Endothelial cell (in vitro differentiated cells): ENCODE results near the gene LILRA6. TPM values are rescaled to one million over a fixed set of nuclear protein-coding genes. Genes with fewer than 3 reads are reported as not detected.

ENCODE experiments used
- DNase-seq: peaks from one replicate; pipeline ENCODE4 v3.0.0; 2021; ENCODE audit warnings: low spot score
- H3K27ac Mint-ChIP-seq: one replicate; pipeline ENCODE4 v1.8.0; 2021; ENCODE audit warnings: mixed read lengths, inconsistent platforms; ENCODE audit not compliant: unreplicated experiment
- H3K27me3 Mint-ChIP-seq: one replicate; pipeline ENCODE4 v1.8.0; 2021; ENCODE audit warnings: mild to moderate bottlenecking, moderate library complexity, mixed read lengths, inconsistent platforms; ENCODE audit not compliant: unreplicated experiment
- H3K36me3 Mint-ChIP-seq: one replicate; pipeline ENCODE4 v1.8.0; 2021; ENCODE audit warnings: mild to moderate bottlenecking, low read depth, mixed read lengths, inconsistent platforms; ENCODE audit not compliant: unreplicated experiment
- H3K4me1 Mint-ChIP-seq: one replicate; pipeline ENCODE4 v1.8.0; 2021; ENCODE audit warnings: mild to moderate bottlenecking, mixed read lengths, inconsistent platforms; ENCODE audit not compliant: unreplicated experiment
- H3K4me3 Mint-ChIP-seq: one replicate; pipeline ENCODE4 v1.8.0; 2021; ENCODE audit warnings: mild to moderate bottlenecking, mixed read lengths, inconsistent platforms; ENCODE audit not compliant: unreplicated experiment
- H3K9me3 Mint-ChIP-seq: one replicate; pipeline ENCODE4 v1.8.0; 2021; ENCODE audit warnings: mixed read lengths, inconsistent platforms; ENCODE audit not compliant: unreplicated experiment
- CTCF ChIP-seq: fragments of 200-600 bp; sonication (generic); IDR thresholded peaks from one replicate; pipeline ENCODE4 v1.5.0; 2021; ENCODE audit warnings: antibody characterized with exemption; ENCODE audit not compliant: unreplicated experiment
- total RNA-seq: library from RNA; stranded (reverse); fragmentation: NEBNext Ultra II Directional; extraction: Animal tissue kit (Norgen Biotek cat#: 25700); gene quantifications from one replicate; pipeline ENCODE4 v1.2.1, GENCODE V29; 2021; ENCODE audit not compliant: unreplicated experiment

Gene LILRA6
- total RNA-seq, 1 donor from 2014 or later, result not detected

GRCh38 chr19:54206030-54206830 is 36.4 kb downstream of the LILRA6 start:
- peaks cover 41% of the 10 kb centered on the region for H3K36me3 Mint-ChIP-seq
- H3K4me3 Mint-ChIP-seq, result no peak overlapping the region
- no peak for TF ChIP-seq CTCF

GRCh38 chr19:54204767-54205468 is 37.7 kb downstream of the LILRA6 start:
- DNase-seq, result no peak
- no peak for TF ChIP-seq CTCF
- H3K4me1 Mint-ChIP-seq, result peaks cover 30% of the 10 kb centered on the region
- peaks cover 36% of the 10 kb centered on the region for H3K36me3 Mint-ChIP-seq
- H3K27ac Mint-ChIP-seq, result peak overlapping the region; percentile 11
- no peaks in the 10 kb centered on the region for H3K9me3 Mint-ChIP-seq
- no peak overlapping the region for H3K4me3 Mint-ChIP-seq
- H3K27me3 Mint-ChIP-seq, result peaks cover 7% of the 10 kb centered on the region

More at GRCh38 chr19:54206030-54206830, 36.4 kb downstream of the LILRA6 start:
- peaks cover 12% of the 10 kb centered on the region for H3K27me3 Mint-ChIP-seq
- no peak for DNase-seq
- peaks cover 28% of the 10 kb centered on the region for H3K4me1 Mint-ChIP-seq
- H3K9me3 Mint-ChIP-seq, result no peaks in the 10 kb centered on the region
- no peak overlapping the region for H3K27ac Mint-ChIP-seq

- Mint-ChIP-seq H3K4me1 (peaks cover 30% of the 10 kb centered on the region), H3K4me3 (peak overlapping the region; percentile 97), H3K27me3 (peaks cover 9% of the 10 kb centered on the region), H3K9me3 (no peaks in the 10 kb centered on the region), H3K36me3 (peaks cover 31% of the 10 kb centered on the region), H3K27ac (peak overlapping the region; percentile 57)
- TF ChIP-seq CTCF, result no peak
- DNase-seq, result no peak
These were observed 39.4 kb downstream of the LILRA6 start for GRCh38 chr19:54203151-54203611.

- no peaks in the 10 kb centered on the region for H3K9me3 Mint-ChIP-seq
These were observed 40.6 kb downstream of the LILRA6 start for GRCh38 chr19:54201980-54202379.

More at GRCh38 chr19:54201980-54202379, 40.6 kb downstream of the LILRA6 start:
- Mint-ChIP-seq H3K4me3 (peak overlapping the region; percentile 97), H3K27me3 (peaks cover 8% of the 10 kb centered on the region), H3K27ac (peak overlapping the region; percentile 99), H3K36me3 (peaks cover 19% of the 10 kb centered on the region), H3K4me1 (peaks cover 26% of the 10 kb centered on the region)
- DNase-seq, result no peak
- TF ChIP-seq CTCF, result no peak
